Renal cortex interstitium (tissue), 11 donors: ENCODE results near the gene PRKACG. TPM values are rescaled to one million over a fixed set of nuclear protein-coding genes. Genes with fewer than 3 reads are reported as not detected.

Source experiments
- DNase-seq, 11 donors: peaks; one replicate each; pipeline ENCODE4 v3.0.0-alpha.2; 2013; ENCODE audit warnings: low read depth in 9 of 11, low spot score in 4 of 11; ENCODE audit errors: extremely low read depth in 1 of 11
- polyA plus RNA-seq, 3 donors: library from polyadenylated mRNA; unstranded; fragments of 120-200 nt; gene quantifications; one replicate each; pipeline ENCODE4 v1.2.1, GENCODE V29; 2013; ENCODE audit not compliant: insufficient read length in 3 of 3

The PRKACG gene
- polyA plus RNA-seq, 3 donors = not detected

- DNase-seq = no peak
Measured at GRCh38 chr9:68966496-68966944, 47.4 kb downstream of the PRKACG start.

DNA sequence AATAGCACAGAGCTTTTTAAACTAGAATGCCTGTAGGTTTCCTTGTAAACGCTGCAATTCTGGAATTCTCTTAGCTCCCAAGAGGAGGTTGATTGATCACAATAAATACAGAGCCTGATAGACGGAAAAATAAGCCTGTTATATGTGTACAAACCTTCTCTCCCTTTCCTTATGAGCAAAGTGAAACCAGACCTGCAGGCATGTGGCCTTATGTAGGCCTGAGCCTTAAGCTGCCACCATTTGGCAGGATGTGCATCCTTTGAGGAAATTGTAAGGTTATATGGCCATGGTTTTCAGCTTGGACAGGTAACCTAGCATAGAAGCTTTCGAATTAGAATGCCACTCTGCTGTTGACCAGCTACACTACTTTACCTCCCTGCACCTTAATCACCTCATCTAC is 49.1 kb downstream of the PRKACG start:
- no peak for DNase-seq

- no peak for DNase-seq
Measured at GRCh38 chr9:68964102-68964541, 49.8 kb downstream of the PRKACG start.

DNA sequence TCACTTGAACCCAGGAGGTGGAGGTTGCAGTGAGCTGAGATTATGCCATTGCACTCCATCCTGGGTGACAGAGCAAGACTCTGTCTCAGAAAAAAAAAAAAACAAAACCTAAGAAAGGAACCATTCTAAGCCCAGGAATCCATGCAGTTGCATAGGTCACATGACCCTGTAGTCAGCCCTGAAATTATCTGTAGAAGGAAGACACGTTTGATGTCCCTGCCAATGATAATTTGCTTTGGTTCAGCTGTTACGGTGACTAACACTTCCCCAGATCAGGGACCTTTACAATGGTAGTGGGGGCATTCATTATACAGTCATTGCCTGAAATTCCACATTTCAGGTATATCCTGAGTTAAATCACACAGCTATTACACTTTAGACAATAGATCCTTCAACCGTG is 50.5 kb downstream of the PRKACG start:
- DNase-seq = no peak

Other genes starting within 250 kb of the PRKACG start
- 10 to 100 TPM; 16.4 to 20.6 (median 18.1) TPM for gene FXN, start 21.6 kb upstream of the PRKACG start, polyA plus RNA-seq
- gene TJP2, start 160.2 kb upstream of the PRKACG start, polyA plus RNA-seq = 100 to 1,000 TPM in 2 of 3 donors, 10 to 100 TPM in 1; 75.7 to 109 (median 103) TPM